SK-N-MC (cell line): ENCODE measurements around the gene A3GALT2.

Experiments
- DNase-seq: peaks from one replicate; pipeline ENCODE4 v3.0.0-alpha.2; 2011; ENCODE audit warnings: low read depth, low spot score
- H3K27ac ChIP-seq: fragments of 200-600 bp; sonication (generic); 2 replicates; pipeline ENCODE4 v1.5.1; 2016; ENCODE audit warnings: mixed run types
- H3K36me3 ChIP-seq: fragments of 200-600 bp; sonication (generic); 2 replicates; pipeline ENCODE4 v1.6.1; 2017; ENCODE audit warnings: antibody characterized with exemption, low read length, mixed read lengths; ENCODE audit not compliant: insufficient read depth
- H3K4me3 ChIP-seq: fragments of 200-600 bp; sonication (generic); 2 replicates; pipeline ENCODE4 v1.5.1; 2016
- H3K9ac ChIP-seq: fragments of 200-600 bp; sonication (generic); 2 replicates; pipeline ENCODE4 v1.8.0; 2017; ENCODE audit warnings: mixed run types, mixed read lengths; ENCODE audit not compliant: insufficient read length
- H3K9me3 ChIP-seq: fragments of 200-600 bp; sonication (generic); 2 replicates; pipeline ENCODE4 v1.6.1; 2017; ENCODE audit warnings: low read depth, mild to moderate bottlenecking, antibody characterized with exemption, low read length, moderate library complexity, mixed read lengths
- EZH2 ChIP-seq: fragments of 200-600 bp; sonication (generic); IDR thresholded peaks from one replicate; pipeline ENCODE4 v1.6.1; 2017; ENCODE audit warnings: antibody characterized with exemption
- FOXP2 ChIP-seq: optimal IDR thresholded peaks from 2 replicates; pipeline ENCODE3; 2011; ENCODE audit warnings: mild to moderate bottlenecking, moderate library complexity; ENCODE audit not compliant: insufficient read depth; ENCODE audit errors: extremely low read length, control extremely low read depth
- POLR2AphosphoS5 ChIP-seq: IDR thresholded peaks from 2 replicates; pipeline ENCODE4 v1.6.1; 2012; ENCODE audit warnings: mild to moderate bottlenecking, low read depth, low read length, borderline replicate concordance

The A3GALT2 gene

GRCh38 chr1:33338440-33339211 is 17.7 kb upstream of the A3GALT2 start:
- Histone ChIP-seq H3K36me3 (peaks cover 33% of the 10 kb centered on the region), H3K4me3 (no peak overlapping the region), H3K9ac (peak overlapping the region; percentile 33), H3K9me3 (no peaks in the 10 kb centered on the region), H3K27ac (peak overlapping the region; percentile 44; the same call in 1 of the 2 replicates)
- no peak for DNase-seq
- TF ChIP-seq FOXP2 (no peak), POLR2AphosphoS5 (no peak), EZH2 (no peak)

DNA sequence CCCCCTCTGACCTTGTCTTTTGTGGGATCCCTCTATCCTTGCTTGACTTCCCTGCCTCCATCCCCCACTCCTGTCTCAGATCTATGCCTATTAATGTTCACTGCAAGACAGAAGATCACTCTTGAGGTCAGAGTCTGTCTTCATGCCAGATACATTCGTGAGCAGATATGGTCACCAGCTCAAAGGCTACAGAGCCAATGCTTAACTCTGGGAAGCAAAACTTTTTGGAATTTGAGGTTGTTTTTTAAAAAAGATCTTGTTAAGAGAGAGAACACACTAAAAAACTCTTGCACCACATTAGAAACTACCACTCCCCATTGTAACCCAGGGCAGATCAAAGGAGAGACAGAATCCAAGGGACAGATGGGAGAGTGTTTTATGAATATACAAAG is 17.1 kb upstream of the A3GALT2 start:
- Histone ChIP-seq H3K4me3 (no peak overlapping the region), H3K9me3 (no peaks in the 10 kb centered on the region), H3K36me3 (peaks cover 36% of the 10 kb centered on the region), H3K27ac (0 out of 2 replicates have a peak overlapping the region, but pooled peaks have one; percentile 44), H3K9ac (no peak overlapping the region)
- no peak for DNase-seq
- TF ChIP-seq FOXP2 (no peak), POLR2AphosphoS5 (no peak), EZH2 (no peak)

DNA sequence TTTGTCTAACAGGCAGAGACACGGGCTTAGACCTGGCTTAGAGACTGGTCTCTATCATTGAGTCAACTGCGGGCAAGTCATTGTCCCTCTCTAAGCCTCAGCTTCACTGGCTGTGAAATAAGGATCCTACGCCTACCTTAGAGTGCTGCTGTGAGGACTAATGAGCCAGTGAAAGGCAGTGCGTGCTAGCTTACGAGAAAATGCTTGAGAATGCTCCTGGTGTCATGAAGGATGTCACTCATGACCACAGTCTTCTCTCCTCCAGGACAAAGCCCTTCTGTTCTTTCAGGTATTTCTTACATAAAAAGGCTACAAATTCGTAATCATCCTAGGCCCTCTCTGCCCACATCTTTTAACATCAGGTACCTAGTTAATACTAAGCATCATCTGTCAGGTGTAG is 16.5 kb upstream of the A3GALT2 start:
- H3K36me3 ChIP-seq, result peaks cover 37% of the 10 kb centered on the region
- DNase-seq, result no peak
- no peak overlapping the region for H3K9ac ChIP-seq
- H3K9me3 ChIP-seq, result no peaks in the 10 kb centered on the region
- H3K27ac ChIP-seq, result no peak overlapping the region
- TF ChIP-seq POLR2AphosphoS5, result no peak
- no peak for TF ChIP-seq EZH2
- no peak for TF ChIP-seq FOXP2
- no peak overlapping the region for H3K4me3 ChIP-seq

GRCh38 chr1:33336580-33336979 is 15.7 kb upstream of the A3GALT2 start:
- TF ChIP-seq POLR2AphosphoS5 (no peak), FOXP2 (no peak), EZH2 (no peak)
- Histone ChIP-seq H3K36me3 (peaks cover 39% of the 10 kb centered on the region), H3K27ac (no peak overlapping the region), H3K9ac (no peak overlapping the region), H3K9me3 (no peaks in the 10 kb centered on the region), H3K4me3 (no peak overlapping the region)
- no peak for DNase-seq

DNA sequence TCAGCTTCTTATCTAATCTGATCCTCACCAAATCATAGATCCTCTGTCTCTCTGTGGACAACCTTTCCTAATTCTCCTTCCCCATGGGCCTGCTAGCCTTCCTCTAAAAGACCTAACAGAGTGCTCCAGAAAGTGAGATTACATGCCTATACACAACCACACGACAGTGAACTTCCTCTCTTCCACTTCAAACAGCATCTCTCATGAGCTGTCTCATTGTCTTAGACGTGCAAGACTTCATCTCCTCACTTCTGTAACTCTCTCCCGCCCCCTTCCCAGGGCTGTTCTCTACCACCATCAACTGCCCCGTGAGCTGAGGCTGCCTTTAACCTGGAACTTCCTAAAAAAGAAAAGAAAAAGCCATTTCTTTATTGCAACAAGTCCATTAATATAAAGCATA is 14.1 kb upstream of the A3GALT2 start:
- peaks cover 54% of the 10 kb centered on the region for H3K36me3 ChIP-seq
- H3K9ac ChIP-seq, result no peak overlapping the region
- no peak overlapping the region for H3K27ac ChIP-seq
- no peak overlapping the region for H3K4me3 ChIP-seq
- no peaks in the 10 kb centered on the region for H3K9me3 ChIP-seq
- TF ChIP-seq EZH2 (no peak), POLR2AphosphoS5 (no peak), FOXP2 (no peak)
- DNase-seq, result no peak

DNA sequence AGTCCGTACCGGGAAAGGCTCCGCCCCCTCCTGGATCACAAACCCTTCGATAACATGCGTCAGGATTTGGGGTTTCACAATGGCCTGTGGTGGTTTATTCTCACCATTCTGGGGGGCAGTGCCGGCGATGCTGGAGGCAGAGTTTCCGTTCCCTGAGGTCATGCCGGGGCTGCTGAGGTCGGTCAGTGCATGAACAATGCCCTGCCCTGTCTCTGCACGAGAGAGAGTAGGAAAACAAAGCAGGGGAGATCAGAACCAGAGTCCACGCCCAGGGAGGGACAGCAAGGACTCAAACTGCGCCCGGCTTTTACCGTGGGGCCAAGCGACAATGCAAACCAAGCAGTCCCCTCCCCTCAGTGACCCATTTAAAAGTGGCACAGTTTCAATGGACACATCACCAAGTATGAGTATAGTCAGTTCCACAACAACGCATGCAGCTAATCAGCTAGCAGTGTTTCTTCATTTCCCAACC is 13.2 kb upstream of the A3GALT2 start:
- Histone ChIP-seq H3K27ac (no peak overlapping the region), H3K9ac (no peak overlapping the region), H3K9me3 (no peaks in the 10 kb centered on the region), H3K36me3 (peaks cover 63% of the 10 kb centered on the region), H3K4me3 (no peak overlapping the region)
- no peak for DNase-seq
- TF ChIP-seq EZH2 (no peak), POLR2AphosphoS5 (no peak), FOXP2 (no peak)

GRCh38 chr1:33332881-33333280 is 12.0 kb upstream of the A3GALT2 start:
- no peak overlapping the region for H3K9ac ChIP-seq
- no peak overlapping the region for H3K4me3 ChIP-seq
- H3K27ac ChIP-seq, result no peak overlapping the region
- peaks cover 74% of the 10 kb centered on the region for H3K36me3 ChIP-seq
- no peak for DNase-seq
- H3K9me3 ChIP-seq, result no peaks in the 10 kb centered on the region
- TF ChIP-seq EZH2, result no peak
- TF ChIP-seq FOXP2, result no peak
- TF ChIP-seq POLR2AphosphoS5, result no peak

DNA sequence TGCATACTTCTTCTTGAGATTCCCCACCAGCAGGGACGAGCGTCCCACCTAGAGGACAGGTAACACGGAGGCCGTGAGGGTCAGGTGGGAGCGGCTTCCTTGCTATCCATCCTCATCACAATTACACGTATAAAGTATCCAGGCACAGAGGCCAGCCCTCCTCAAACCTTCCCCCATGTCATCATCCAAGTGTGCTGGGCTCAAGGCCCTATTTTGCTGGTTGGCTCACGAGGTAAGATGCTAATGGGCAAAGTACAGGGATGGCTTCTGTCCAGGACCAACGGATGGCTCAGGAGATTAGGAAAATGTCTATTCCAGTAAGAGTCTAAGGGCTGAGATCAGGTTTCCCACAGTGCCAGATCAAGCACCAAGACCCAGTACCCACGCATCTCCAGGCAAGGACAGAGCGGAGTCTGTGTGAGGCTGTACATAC is 11.5 kb upstream of the A3GALT2 start:
- DNase-seq, result no peak
- Histone ChIP-seq H3K9ac (no peak overlapping the region), H3K9me3 (no peaks in the 10 kb centered on the region), H3K27ac (no peak overlapping the region), H3K4me3 (no peak overlapping the region), H3K36me3 (peaks cover 79% of the 10 kb centered on the region)
- TF ChIP-seq EZH2 (no peak), FOXP2 (no peak), POLR2AphosphoS5 (no peak)
